ENCODE measurements around the gene BUB1B.

BUB1B gene

DNA sequence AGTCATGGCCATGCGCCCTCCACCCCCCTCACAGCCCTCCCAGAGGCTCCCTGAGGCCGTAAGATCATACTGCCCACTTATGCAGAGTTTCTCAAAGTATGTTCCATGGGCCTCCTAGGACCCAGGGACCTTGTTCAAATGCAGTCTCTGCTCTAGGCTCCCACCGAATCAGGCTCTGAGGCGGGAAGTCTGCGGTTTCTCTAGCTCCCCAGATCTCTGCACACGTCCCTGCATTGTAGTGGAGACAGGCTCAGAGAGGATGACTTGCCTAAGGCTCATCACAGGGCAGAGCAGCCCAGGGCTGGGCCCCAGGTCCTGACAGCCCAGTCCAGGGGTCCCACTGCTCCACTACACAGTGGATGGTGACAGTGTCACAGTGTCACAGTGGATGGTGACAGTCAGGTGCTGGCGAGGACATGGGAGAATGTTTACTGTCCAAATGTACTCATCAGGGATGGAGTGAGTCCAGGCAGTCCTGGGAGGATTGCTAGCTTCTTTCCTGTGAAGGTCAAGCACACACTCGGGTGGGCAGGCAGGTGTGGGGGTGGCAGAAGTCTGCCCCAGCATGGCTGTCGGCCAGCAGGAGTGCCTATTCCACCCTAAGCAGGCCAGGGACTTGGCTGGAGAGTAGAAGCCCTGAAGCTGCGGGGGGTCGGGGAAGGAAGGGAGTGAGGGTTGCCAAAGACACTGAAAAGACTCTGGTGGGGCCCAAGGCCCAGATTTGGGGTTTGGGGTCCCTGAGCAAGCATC is 109.6 kb downstream of the BUB1B start:
- no peak for FAIRE-seq
- DNase-seq (ENCODE audit: insufficient read length, low spot score), result no peak
